Measurements from ENCODE around the gene MARVELD2. TPM values are rescaled to one million over a fixed set of nuclear protein-coding genes. Genes with fewer than 3 reads are reported as not detected.
A peak's percentile ranks its signal among the peaks of the same experiment; 100 is the strongest.

The MARVELD2 gene
- total RNA-seq, 1 donor from 2014 or later: 3.6 TPM

DNA sequence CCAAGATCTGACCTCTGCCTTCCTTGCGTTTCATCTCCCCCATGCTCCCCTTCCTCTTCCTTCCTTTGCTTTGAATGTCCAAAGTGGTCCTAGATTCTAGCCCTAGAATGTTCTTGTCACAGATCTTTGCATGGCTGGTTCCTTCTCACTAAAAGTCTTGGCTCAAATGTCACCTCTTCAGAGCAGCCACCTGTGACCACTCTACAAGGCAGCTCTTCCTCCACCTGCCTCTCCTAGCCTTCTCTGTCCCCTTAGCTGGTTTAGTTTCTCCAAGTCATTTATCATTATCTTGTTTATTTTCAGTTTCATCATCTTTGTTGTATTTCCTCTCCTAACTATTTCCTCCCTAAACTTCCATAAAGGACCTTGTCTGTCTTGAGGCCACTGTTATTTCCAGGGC lies 70.6 kb downstream of the MARVELD2 start:
- intact Hi-C loops (cut with DNase I): no loop called here
- DNase-seq (ENCODE audit: low spot score) (no peak), ATAC-seq (no peak)

DNA sequence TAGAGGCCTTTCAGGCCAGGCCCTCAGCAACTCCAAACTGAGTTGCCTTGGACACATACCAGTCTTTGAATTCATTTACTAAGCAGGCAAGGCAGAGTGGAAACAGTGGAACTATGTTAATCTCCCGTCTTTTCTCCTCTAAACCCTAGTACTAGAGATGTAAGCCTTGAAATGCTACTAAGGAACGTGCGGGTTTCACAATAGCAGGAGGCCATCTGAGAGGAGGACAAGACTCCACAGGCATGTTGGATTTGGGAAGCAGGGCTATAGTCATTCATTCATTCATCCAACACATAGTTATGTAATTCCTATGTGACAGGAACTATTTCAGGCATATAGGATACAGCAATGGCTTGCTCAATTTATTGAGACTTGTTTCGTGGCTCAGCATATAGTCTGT lies 74.3 kb downstream of the MARVELD2 start:
- no peak for ATAC-seq
- intact Hi-C loops (cut with DNase I): no loop called here

GRCh38 chr5:69491027-69491426 lies 76.1 kb downstream of the MARVELD2 start:
- intact Hi-C loops (cut with DNase I): no loop called here
- no peak for DNase-seq (ENCODE audit: low spot score)
- no peak for ATAC-seq

More for the DNA sequence above, 74.3 kb downstream of the MARVELD2 start:
- no peak for DNase-seq (ENCODE audit: low spot score)

DNA sequence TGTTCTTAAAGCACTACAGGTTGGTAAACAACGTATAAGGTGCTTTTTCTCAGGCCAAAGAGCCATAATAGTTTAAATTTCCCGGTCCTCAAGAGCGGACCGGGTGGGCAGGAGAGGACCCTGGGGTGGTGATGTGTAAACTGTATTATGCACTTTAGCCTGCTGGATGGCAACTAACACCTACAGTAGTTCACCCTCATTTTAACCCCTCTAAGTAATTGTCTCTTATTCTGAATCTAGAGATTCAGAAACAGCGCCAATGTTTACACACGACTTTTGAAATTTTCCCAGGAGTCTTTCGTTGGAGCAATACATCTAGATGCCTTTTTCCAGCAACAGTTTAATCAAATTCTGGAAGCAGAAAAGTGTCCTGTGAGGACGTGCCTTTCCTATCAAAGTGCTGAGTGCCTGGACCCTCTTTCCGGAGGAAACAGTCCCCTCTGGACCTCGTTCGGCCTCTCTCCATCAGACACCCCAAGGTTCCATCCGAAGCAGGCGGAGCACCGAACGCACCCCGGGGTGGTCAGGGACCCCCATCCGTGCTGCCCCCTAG lies 77.0 kb downstream of the MARVELD2 start:
- intact Hi-C loops (cut with DNase I): no loop called here
- no peak for DNase-seq (ENCODE audit: low spot score)
- no peak for ATAC-seq

DNA sequence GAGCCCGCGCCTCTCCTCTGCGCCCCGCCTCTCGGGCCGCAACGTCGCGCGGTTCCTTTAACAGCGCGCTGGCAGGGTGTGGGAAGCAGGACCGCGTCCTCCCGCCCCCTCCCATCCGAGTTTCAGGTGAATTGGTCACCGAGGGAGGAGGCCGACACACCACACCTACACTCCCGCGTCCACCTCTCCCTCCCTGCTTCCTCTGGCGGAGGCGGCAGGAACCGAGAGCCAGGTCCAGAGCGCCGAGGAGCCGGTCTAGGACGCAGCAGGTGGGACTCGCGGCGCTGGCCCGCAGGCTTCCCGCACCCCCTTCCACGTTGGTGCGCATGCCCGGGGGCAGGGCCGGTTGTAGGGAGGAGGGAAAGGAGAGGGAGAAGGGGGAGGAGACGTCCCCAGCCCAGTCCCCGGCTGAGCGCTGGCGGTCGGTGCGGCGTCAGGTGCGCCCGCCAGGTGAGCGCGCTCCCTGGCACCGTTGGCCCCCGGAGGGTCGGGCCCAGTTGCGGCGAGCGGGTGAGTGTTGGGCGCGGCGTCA lies 77.5 kb downstream of the MARVELD2 start, which contains the start of gene OCLN:
TSS of gene OCLN (plus strand) at position 400 of the 532 bp plus-strand sequence. CDS start 11,455 bp downstream, outside the sequence.
- intact Hi-C loops (cut with DNase I): no loop called here
- peak; percentile 80 for ATAC-seq
- peak; percentile 62 for DNase-seq (ENCODE audit: low spot score)

GRCh38 chr5:69492923-69493395 lies 78.0 kb downstream of the MARVELD2 start:
- ATAC-seq: peak; percentile 31
- peak; percentile 62 for DNase-seq (ENCODE audit: low spot score)
- intact Hi-C loops (cut with DNase I): no loop called here

DNA sequence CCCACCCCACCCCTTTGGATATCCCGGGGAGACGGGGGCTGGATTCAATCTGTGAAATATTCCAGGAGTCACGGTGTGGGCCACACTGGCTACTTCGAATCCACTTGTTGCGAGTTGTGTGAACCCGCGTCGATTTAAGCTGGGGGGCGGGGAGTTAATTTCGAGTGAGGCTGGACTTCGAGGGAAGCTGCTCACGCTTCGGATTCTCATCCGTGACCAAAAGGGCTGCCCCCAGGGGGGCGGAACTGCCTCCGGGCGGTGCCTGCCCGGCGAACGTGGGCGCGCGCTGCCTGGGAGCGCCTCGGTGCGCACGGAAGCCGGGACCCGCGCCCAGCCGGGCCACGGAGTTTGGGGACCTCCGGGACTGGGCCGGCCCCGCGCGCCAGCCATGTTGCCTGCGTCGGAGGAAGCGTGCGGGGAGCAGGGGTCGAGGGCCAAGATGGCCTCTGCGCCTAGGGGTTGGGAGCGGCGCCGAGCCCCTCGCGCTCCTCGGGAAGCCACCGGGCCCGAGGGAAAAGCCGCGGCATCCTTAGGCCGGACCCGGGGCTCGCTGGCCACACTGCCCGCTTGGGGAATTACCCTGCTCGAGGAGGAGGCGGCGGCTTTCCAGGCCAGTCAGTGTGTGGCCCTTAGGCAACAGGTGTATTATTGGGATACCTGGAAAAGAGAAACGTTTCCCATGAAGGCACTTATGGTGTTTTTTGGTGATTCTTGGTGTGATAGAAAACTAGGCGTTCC lies 78.6 kb downstream of the MARVELD2 start:
- intact Hi-C loops (cut with DNase I): no loop called here
- ATAC-seq (peak; percentile 59), DNase-seq (ENCODE audit: low spot score) (peak; percentile 62)

Other genes starting within 250 kb of the MARVELD2 start
- 3.3 TPM for gene CCNB1, start 248.0 kb upstream of the MARVELD2 start, total RNA-seq
- 2.5 TPM for gene CENPH, start 225.5 kb upstream of the MARVELD2 start, total RNA-seq
- gene CDK7, start 180.2 kb upstream of the MARVELD2 start, total RNA-seq: 16.7 TPM
- 7.5 TPM for gene CCDC125, start 82.3 kb upstream of the MARVELD2 start, total RNA-seq
- 37.7 TPM for gene AK6, start 45.6 kb upstream of the MARVELD2 start, total RNA-seq
- gene TAF9, start 45.6 kb upstream of the MARVELD2 start, total RNA-seq: 28.1 TPM
- gene RAD17, start 45.3 kb upstream of the MARVELD2 start, total RNA-seq: 22.7 TPM
- gene OCLN, start 77.7 kb downstream of the MARVELD2 start, total RNA-seq: 18.5 TPM
- gene GTF2H2C, start 145.1 kb downstream of the MARVELD2 start, total RNA-seq: 29.9 TPM